Dedifferentiated amniotic fluid mesenchymal stem cell (primary cell): ENCODE results near the gene GALNTL6.
"Not testable (repeated sequence)": the region's sequence is repeated elsewhere in the genome, so short reads cannot be mapped to it uniquely, and the experiment has no call there.

Experiments used
- DNase-seq: peaks from one replicate; pipeline ENCODE4 v3.0.0-alpha.2; 2016; ENCODE audit errors: extremely low spot score

Gene GALNTL6

GRCh38 chr4:173013232-173013930 lies 1200.2 kb downstream of the GALNTL6 start:
- DNase-seq = no peak

- peak; percentile 45 for DNase-seq
Measured at GRCh38 chr4:173014113-173014558, 1200.9 kb downstream of the GALNTL6 start.

- no peak for DNase-seq
Measured at GRCh38 chr4:173014836-173015235, 1201.6 kb downstream of the GALNTL6 start.

GRCh38 chr4:173017802-173018201 lies 1204.6 kb downstream of the GALNTL6 start:
- no peak for DNase-seq

- DNase-seq = no peak
Measured at GRCh38 chr4:173018446-173018845, 1205.2 kb downstream of the GALNTL6 start.

- DNase-seq = no peak
Measured at GRCh38 chr4:173019664-173020063, 1206.5 kb downstream of the GALNTL6 start.

- DNase-seq = not testable (repeated sequence)
Measured at GRCh38 chr4:173021746-173022573, 1208.8 kb downstream of the GALNTL6 start.

- DNase-seq = no peak
Measured at GRCh38 chr4:173024203-173024602, 1211.0 kb downstream of the GALNTL6 start.

- DNase-seq = peak; percentile 83
Measured at GRCh38 chr4:173025131-173025530, 1211.9 kb downstream of the GALNTL6 start.

GRCh38 chr4:173037242-173037641 lies 1224.0 kb downstream of the GALNTL6 start:
- no peak for DNase-seq

- DNase-seq = no peak
Measured at GRCh38 chr4:173038192-173038896, 1225.1 kb downstream of the GALNTL6 start.

- DNase-seq = no peak
Measured at GRCh38 chr4:173039617-173040577, 1226.7 kb downstream of the GALNTL6 start.

GRCh38 chr4:173041482-173041881 lies 1228.3 kb downstream of the GALNTL6 start:
- DNase-seq = no peak

GRCh38 chr4:173042139-173042538 lies 1228.9 kb downstream of the GALNTL6 start:
- not testable (repeated sequence) for DNase-seq

GRCh38 chr4:173044340-173044739 lies 1231.1 kb downstream of the GALNTL6 start:
- DNase-seq = no peak

- DNase-seq = no peak
Measured at GRCh38 chr4:173045571-173045970, 1232.4 kb downstream of the GALNTL6 start.

GRCh38 chr4:173046144-173046543 lies 1232.9 kb downstream of the GALNTL6 start:
- DNase-seq = no peak

GRCh38 chr4:173046818-173047217 lies 1233.6 kb downstream of the GALNTL6 start:
- DNase-seq = no peak

GRCh38 chr4:173051232-173051631 lies 1238.0 kb downstream of the GALNTL6 start:
- no peak for DNase-seq

- no peak for DNase-seq
Measured at GRCh38 chr4:173051716-173052115, 1238.5 kb downstream of the GALNTL6 start.

GRCh38 chr4:173052439-173052838 lies 1239.2 kb downstream of the GALNTL6 start:
- no peak for DNase-seq
